Breast epithelium (tissue), 3 donors: ENCODE measurements around the gene ACTR1A.

Experiments
- CTCF ChIP-seq, 3 donors: fragments of 450-650 bp; IDR thresholded peaks; one replicate each; pipeline ENCODE4 v1.5.1; 2016 to 2017; ENCODE audit warnings: antibody characterized with exemption in 3 of 3, mild to moderate bottlenecking in 3 of 3, moderate library complexity in 3 of 3
- POLR2A ChIP-seq: fragments of 450-650 bp; IDR thresholded peaks from one replicate; pipeline ENCODE4 v1.6.1; 2016; ENCODE audit warnings: antibody characterized with exemption, mild to moderate bottlenecking, moderate library complexity
- POLR2AphosphoS5 ChIP-seq, 3 donors: sonication (generic); formaldehyde crosslinking; IDR thresholded peaks; one replicate each; pipeline ENCODE4 v1.6.1; 2017; ENCODE audit warnings: antibody characterized with exemption in 3 of 3

- TF ChIP-seq CTCF (IDR thresholded peaks at IDR 0.05) (no peak), POLR2A (no peak), POLR2AphosphoS5 (IDR thresholded peaks at IDR 0.05) (no peak)
Observed at GRCh38 chr10:102514487-102515311, 12.2 kb upstream of the ACTR1A start.
